Measurements from ENCODE around the gene TXLNB.
"Not testable (repeated sequence)": the region's sequence is repeated elsewhere in the genome, so short reads cannot be mapped to it uniquely, and the experiment has no call there.

TXLNB gene

GRCh38 chr6:139265512-139266190, 26.1 kb downstream of the TXLNB start:
- no peak for DNase-seq

DNA sequence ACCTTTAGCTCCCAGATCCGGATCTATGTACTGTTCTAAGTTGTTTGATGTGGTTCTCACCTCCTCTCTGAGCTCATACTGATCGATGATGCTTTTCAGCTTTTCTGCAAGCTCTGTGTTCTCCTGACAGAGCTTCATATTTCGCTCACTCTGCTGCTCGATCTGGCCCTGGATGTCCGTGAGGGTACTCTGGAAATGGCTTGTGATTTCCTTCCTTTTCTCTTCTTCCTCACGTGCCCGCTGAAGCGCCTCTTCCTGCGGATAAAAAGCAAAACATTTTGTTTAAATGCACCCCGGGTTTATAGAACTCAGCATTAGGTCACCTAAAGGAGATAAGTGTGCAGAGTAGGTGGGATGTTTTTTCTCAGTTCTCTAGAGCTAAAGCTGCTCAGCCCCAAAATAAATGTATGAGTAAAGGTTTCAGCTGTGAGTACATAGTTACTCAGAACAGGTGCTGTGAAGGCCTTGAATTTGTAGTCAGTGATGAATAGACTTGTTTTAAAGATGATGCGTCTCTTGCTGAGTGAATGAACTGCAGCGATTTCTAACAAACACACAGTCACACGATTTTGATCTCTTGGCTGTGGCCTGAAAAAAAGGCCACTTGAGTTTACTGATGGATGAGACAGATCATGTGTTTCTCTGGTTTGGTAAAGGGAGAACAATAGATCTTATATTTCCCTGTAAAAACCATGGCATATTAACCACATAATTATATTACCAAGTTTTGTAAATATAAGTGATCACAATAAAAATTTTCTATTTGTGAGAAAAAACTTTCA, 29.1 kb downstream of the TXLNB start:
- no peak for DNase-seq

GRCh38 chr6:139257821-139258398, 33.9 kb downstream of the TXLNB start:
- no peak for DNase-seq

- no peak for DNase-seq
These were observed 34.5 kb downstream of the TXLNB start for GRCh38 chr6:139257291-139257690.

GRCh38 chr6:139256087-139256486, 35.7 kb downstream of the TXLNB start:
- peak; percentile 83 for DNase-seq

DNA sequence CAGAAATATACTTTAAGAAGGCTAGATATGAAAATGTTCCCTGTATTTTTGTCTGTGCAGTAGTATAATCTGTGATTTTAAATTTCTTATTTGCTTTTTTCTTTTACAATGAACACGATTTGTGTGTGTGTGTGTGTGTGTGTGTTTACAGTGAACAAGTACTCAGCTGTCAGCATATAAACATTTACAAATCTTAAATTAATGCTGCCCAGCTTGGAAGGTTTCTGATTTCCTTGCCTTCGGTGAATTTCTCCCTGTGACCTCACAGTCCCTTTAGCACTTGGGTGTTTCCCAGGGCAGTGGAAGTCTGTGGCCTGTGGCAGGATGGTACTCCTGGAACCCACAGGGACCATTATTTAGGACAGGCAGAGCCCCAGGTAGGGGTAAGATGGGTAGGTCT, 37.6 kb downstream of the TXLNB start:
- DNase-seq = no peak

GRCh38 chr6:139253656-139254055, 38.1 kb downstream of the TXLNB start:
- peak; percentile 3 for DNase-seq

- no peak for DNase-seq
These were observed 40.0 kb downstream of the TXLNB start for GRCh38 chr6:139251691-139252390.

GRCh38 chr6:139251045-139251690, 40.6 kb downstream of the TXLNB start:
- DNase-seq = no peak

- peak; percentile 32 for DNase-seq
These were observed 41.3 kb downstream of the TXLNB start for GRCh38 chr6:139250296-139251044.

GRCh38 chr6:139249395-139249794, 42.4 kb downstream of the TXLNB start:
- no peak for DNase-seq

DNA sequence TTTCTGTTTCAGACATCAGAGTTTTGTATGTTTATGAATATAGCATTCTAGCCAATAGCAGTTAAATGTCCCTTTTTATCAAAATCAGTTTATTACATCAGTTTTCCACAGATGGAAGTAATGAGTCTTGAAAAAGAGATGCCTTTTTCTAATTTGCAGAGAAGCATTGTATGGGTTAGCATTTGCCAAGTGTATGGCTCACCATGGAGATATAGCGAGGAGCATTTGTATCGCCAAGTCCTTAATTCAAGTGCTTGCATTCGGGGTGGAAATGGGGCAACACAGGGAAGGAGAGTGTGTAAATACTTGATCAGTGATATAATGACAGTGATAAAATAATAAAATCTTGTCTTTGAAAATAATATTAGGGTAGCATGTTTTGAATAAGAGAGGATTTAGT, 42.9 kb downstream of the TXLNB start:
- no peak for DNase-seq

- DNase-seq = no peak
These were observed 44.2 kb downstream of the TXLNB start for GRCh38 chr6:139247618-139248017.

DNA sequence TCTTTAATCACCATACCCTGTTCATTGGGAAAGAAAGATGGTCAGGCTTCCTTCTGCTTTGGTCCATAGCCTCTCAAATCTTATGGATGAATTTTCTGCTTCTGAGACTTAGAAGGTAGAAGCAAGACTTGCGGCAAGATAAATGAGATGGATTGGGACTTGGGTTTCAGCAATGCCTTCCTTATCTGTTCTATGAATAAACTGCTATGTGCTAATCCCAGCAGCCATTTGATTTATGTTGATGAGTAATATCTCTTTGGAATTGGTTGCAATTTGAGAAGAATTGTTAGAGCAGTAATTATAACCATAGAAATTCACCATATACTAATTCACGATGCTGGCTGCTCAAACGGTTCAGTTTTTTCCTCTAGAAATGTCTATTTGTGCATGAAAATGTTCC, 48.3 kb downstream of the TXLNB start:
- DNase-seq = peak; percentile 65

DNA sequence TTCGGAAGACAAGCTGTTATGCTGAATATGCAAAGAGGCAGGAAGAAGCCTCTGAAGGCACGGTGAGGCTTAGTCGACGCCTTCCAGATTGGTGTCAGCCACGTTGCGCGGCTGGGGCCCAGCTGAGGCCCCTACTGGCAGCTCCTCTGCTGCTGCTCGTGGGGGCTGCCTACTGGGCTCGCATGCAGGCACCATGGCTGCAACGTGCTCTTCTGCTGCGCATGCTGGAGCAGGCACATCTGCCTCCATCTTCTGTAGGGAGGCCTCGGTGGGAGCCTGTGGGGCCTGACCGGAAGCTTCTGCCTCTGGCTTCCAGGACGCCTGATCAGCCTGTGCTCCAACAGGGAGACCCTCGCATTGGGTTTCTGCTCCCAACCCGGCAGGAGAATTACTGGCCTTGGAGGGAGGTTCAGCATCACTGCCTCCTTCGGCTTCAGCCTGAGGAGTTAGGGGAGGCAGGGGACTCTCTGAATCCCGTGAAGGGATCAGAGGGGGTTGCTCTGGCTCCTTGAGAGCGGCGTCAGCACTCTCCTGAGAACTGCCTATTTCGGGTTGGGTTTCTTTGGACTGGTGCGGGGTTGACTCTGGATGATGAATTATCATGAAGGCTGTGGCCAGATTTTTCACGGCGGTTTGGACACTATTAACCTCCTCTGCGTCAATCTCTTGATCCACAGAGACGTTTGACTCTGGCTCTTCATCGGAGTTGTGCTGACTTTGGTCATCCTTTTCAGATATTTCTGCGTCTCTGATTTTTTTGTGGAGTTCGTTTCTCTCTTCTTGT, 49.1 kb downstream of the TXLNB start:
- no peak for DNase-seq

DNA sequence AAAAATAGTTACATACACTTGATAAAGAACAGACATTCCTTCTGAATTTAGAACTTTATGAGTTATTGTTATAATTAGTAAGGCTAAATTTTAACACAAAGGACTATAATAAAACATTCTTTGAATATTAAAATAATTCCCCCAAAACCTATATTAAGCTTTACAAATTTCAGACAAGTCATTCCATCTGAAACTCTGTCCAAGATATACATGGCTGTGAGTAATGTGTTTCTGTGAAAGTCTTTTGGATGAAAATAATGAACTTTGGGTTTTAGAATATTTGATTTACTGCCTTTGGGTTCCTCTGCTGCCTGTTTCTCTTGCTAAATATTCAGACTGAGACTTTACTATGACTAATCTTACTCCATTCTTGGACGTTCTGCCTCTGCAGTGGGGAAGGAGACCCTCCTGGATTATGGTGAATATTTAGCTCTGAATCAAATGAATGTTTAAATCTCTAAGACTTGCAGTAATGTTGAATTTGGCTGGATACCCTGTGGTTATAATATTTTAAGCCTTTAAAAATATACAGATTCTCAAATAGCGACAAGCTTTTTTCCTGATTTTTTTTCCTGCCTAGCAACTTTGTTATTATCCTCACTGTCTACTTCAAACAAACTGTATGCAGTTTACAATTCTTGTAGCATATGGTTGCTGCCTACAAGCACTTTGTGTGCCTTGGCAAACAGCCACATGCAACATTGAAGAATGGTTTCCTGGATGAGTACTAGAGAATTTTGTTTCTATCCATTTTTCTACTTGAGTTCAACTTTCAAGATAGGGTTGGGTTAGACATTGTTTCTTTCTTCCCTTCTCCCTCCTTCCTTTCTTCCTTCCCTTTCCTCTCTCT, 51.4 kb downstream of the TXLNB start:
- peak; percentile 92 for DNase-seq

DNA sequence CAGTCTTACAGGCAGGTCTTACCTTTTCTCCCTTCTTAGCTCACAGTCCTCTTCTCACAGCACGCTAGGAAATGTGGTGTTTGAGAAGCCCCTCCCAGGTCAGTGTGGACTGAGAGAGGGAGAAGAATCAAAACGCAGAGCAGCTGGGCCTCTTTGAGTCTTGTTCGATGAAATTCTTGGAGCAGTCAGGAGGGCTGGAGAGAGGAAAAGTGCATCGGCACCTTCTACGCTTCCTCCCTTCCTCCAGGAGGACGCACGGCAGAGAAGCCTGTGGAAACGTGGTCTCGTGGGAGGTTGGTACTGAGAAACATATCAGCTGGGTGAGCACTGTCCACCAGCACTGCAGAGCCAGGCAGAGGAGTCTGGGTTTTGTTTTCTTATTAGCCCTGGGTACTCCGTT, 52.7 kb downstream of the TXLNB start:
- no peak for DNase-seq

DNA sequence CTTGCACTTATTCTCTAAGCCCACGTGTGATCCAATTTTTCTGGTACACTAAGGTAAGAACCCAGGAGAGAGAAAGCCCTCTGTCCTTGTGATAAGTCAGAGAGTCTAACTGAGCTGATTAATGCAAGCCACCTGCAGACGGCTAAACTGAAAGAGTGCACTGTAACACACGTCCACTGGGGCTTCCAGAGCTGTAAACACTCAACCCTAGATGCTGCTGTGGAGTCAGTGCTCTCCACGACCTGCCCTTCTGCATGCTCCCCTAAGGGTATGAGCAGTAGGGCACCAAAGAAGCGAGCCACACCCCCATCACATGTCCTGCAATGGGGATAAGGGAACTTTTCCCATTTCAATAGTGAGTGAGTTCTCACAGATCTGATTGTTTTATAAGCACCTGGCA, 55.7 kb downstream of the TXLNB start:
- DNase-seq = no peak

DNA sequence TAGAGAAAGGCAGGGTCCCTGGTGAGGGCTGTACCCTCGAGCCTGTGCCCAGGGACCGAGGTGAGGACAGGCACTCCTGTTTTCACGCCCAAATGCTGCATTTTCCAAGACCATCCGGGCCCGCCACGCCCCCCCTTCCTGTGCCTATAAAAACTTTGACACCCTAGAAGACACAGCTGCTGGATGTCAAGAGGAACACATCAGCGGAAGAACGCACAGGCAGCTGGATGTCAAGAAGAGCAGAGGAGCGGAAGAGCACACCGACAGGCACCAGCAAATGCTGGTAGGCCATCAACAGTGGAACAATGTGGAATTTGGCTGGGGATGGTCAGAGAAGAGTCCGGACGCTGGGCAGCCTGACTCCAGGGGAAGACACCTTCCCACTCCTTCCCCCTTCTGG, 56.1 kb downstream of the TXLNB start:
- no peak for DNase-seq

DNA sequence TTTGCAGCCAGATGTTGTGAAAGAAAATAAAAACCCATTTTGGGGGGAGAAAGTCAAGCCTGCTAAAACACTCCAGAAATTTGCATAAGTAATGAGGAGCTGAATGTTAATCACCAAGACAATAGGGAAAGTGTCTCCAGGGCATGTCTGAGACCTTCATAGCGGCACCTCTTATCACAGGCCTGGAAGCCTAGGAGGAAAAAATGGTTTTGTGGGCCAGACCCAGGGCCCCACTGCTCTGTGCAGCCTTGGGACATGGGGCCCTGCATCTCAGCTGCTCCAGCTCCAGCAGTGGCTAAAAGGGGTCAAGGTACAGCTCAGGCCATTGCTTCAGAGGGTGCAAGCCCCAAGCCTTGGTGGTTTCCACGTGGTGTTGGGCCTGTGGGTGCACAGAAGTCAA, 57.6 kb downstream of the TXLNB start:
- not testable (repeated sequence) for DNase-seq
